ENCODE results near the gene FOXP4.
A peak's percentile ranks its signal among the peaks of the same experiment; 100 is the strongest.

The FOXP4 gene

DNA sequence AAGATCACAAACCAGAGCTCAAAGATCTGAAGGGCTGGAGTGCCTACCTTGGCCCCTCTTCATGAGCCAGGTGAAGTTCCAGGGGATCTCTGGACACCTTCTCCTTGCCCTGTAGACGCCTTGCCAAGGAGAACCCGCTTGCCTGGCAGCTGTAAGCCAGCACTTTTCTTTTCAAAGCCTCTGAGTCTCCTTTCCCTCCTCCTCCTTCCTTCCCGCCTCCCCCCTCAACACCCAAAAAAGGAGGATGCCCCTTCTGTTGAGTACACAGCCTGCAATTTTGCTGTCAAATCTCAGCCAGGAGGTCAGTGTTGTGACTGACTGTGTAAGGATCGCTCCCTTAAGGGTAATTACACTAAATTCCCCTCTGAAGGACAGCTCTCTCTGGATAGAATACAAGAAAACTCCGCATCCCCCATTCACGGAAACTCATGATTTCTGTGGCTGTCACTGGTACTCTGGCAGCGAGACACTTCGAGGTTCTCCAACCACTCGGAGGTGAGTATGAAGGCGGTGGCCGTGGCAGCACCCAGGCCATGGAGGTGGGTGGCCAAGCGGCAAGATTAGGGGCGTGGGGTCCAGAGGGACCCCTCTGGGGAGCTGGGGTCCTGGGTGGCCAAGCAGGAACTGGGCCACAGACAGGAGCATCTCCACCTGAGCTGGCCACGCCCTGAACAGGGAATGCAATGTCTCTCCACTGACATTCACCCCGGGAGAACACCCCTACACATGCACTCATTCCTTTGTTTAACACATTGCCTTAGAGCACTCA lies 23.2 kb upstream of the FOXP4 start:
- DNase-seq (ENCODE audit: low read depth in 2 of 2) = no peak

GRCh38 chr6:41523915-41524633 lies 22.1 kb upstream of the FOXP4 start:
- no peak for DNase-seq (ENCODE audit: low read depth in 2 of 2)

- no peak for DNase-seq (ENCODE audit: low read depth in 2 of 2)
Measured at GRCh38 chr6:41524634-41525011, 21.6 kb upstream of the FOXP4 start.

DNA sequence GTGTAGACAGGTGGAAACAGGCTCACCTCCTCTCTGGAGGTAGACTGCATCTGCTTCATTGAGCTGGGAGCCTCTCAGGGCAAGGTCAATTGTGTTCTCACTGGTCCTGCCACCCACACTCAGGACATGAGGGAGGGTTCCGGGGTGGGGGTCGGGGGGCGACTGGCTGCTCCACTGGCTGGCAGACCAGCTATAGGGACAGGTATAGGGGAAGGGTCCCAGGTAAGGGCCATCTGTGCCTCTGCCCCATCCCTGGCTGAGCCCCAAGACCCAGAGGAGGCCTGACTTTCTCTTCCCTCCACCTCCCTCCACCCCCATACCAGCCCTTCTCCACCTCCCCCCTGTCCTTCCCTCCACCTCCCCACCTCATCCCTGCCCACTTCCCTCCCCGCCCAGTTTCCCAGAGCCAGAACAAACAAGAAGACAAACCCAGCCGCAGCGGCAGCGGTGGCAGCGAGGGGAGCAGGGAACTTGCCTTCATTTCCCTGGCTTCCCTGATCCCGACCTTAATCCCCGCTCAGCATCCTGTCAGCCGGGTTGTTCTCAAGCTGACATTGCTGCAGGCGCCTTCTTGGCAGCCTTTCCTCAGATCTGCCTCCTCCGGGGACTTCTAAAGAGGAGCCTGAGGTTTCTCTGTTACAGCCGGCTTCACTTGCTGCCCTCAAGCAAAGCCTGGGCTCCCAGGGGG lies 18.3 kb upstream of the FOXP4 start:
- no peak for DNase-seq (ENCODE audit: low read depth in 2 of 2)

GRCh38 chr6:41528409-41528963 lies 17.7 kb upstream of the FOXP4 start:
- DNase-seq (ENCODE audit: low read depth in 2 of 2) = no peak

GRCh38 chr6:41529049-41529448 lies 17.1 kb upstream of the FOXP4 start:
- DNase-seq (ENCODE audit: low read depth in 2 of 2) = no peak

DNA sequence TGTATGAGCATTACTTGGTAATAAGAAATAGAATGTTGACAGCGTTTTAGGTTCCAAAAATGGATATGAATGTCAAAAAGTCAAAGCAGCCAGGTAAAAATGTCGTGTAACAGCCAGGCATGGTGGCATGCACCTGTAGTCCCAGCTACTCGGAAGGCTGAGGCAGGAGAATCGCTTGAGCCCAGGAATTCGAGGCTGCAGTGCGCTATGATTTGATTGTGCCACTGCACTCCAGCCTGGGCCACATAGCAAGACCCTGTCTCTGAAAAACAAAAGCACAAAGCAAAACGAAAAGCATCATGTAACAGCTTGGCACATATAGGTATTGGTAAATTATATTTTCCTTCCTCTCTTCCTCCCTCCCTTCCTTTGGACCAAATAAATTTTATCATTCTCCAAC lies 16.2 kb upstream of the FOXP4 start:
- no peak for DNase-seq (ENCODE audit: low read depth in 2 of 2)

- no peak for DNase-seq (ENCODE audit: low read depth in 2 of 2)
Measured at GRCh38 chr6:41530476-41530875, 15.7 kb upstream of the FOXP4 start.

- no peak for DNase-seq (ENCODE audit: low read depth in 2 of 2)
Measured at GRCh38 chr6:41531016-41531415, 15.2 kb upstream of the FOXP4 start.

- peak; percentile 64 to 69 for DNase-seq (ENCODE audit: low read depth in 2 of 2)
Measured at GRCh38 chr6:41531591-41532582, 14.3 kb upstream of the FOXP4 start.

DNA sequence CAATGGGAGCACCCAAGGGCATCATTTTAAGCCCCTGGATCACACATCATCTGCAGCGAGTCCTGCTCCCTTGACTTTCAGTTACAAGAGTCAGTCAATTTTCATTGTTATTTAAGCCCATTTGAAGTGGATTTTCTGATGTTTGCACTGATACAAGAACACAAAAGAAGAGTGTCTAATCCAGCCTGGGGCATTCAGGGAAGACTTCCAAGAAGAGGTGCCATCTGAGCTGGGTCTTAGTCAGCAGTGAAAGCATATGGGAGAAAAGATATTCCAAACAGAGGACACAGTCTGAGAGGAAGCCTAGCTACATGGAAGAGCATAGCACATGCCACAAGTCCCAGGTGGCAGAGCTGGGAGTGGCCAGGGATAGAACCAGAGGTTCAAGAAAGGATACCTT lies 10.4 kb upstream of the FOXP4 start:
- no peak for DNase-seq (ENCODE audit: low read depth in 2 of 2)

- no peak for DNase-seq (ENCODE audit: low read depth in 2 of 2)
Measured at GRCh38 chr6:41536795-41537758, 9.1 kb upstream of the FOXP4 start.

- no peak for DNase-seq (ENCODE audit: low read depth in 2 of 2)
Measured at GRCh38 chr6:41538556-41539182, 7.5 kb upstream of the FOXP4 start.

DNA sequence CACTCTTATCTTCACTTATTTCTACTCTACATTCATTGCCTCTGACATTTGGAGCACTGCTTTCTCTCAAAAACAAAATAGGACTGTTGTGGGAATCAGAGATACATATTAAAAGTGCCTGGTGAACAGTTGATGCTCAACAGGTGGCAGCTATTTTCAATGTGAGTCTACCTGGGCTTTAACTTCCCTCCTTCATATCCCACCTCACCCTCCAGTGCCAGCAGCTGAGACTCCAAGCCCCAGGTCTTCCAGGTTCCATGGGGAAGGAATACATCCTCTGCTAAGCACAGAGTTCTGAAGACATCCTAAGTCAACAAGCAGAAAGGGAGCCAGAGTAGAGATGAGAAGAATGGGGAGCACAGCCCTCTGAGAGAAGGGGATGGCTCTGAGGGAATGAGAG lies 7.0 kb upstream of the FOXP4 start:
- no peak for DNase-seq (ENCODE audit: low read depth in 2 of 2)

DNA sequence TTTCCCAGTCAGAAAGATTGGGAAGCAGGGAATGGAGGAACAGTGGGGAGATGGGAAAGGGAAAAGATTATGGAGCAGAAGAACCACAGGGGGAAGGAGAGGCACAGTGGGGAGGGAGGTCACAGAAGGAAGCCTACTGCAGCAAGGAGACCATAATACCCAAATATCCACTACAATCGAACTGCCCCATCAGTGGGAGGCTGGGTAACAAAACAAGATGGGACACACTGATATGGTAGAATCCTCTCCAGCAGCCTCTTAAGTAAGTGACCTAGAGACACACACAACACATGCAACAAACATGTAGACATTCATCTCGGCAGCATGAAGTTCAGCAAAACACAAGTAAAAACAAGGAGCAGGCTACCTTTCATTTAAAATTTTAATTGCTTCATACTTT lies 4.8 kb upstream of the FOXP4 start:
- DNase-seq (ENCODE audit: low read depth in 2 of 2) = no peak

GRCh38 chr6:41543087-41543486 lies 3.1 kb upstream of the FOXP4 start:
- DNase-seq (ENCODE audit: low read depth in 2 of 2) = no peak

GRCh38 chr6:41545247-41545702 lies 906 bp upstream of the FOXP4 start:
- DNase-seq (ENCODE audit: low read depth in 2 of 2) = no peak

DNA sequence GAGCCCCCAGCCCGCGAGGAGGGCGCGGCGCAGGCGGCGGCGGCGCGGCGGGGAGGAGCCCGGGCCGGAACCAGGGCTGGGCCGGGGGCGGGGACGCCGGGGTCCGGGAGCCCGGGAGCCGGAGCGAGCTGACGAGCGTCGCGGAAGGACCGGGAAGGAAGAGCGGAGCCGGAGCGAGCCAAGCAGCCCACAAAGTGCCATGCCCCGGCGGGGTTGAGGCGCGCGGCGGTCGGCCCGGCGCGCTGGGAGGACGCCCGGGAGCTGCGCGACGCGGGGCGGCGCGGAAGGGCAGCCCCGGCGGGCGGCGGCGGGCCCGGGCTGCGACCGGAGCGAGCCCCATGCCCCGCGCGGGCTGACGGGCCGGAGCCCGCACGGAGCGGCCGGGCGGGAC lies 289 bp downstream of the FOXP4 start:
- DNase-seq (ENCODE audit: low read depth in 2 of 2) = no peak

Data from stimulated activated CD8-positive, alpha-beta memory T cell treated with anti-CD3 and anti-CD28 coated beads, Interleukin-15, amount 100 ng/mL, for 48 hours (primary cell).